Measurements from ENCODE around the gene OASL. TPM values are rescaled to one million over a fixed set of nuclear protein-coding genes. Genes with fewer than 3 reads are reported as not detected.

The OASL gene
- total RNA-seq, 2 donors from 2014 or later = 0.78 to 1.3 TPM

DNA sequence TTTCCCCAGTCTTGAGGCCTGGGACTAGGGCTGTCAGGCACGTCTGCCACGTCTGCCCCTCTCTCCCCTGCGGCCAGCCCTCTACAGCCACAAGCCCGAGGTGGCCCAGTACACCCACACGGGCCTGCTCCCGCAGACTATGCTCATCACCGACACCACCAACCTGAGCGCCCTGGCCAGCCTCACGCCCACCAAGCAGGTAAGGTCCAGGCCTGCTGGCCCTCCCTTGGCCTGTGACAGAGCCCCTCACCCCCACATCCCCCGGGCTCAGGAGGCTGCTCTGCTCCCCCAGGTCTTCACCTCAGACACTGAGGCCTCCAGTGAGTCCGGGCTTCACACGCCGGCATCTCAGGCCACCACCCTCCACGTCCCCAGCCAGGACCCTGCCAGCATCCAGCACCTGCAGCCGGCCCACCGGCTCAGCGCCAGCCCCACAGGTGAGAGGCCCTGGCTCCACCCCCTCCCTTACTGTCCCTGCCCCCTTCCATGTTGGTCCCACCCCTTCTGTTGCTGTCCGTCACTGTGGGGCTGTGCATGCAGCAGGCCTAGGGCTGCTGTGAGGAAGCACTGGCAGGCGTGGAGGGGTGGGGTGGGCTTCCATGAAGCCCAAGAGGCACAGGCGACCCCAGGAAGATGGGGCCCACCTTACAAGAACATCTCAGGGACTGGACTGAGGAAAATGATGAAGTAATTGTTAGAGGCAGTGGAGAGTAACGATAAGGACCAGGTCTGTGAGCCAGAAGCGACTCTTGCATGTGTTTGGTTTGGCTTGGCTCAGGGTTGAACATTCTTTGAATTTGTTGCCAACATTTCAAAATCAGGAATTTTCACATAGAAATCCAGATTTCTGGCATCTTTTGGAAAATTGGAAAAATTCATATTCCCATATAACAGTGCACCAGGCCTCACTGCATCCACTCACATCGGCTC lies 39.6 kb downstream of the OASL start:
- intact Hi-C loops (cut with DNase I) = loop anchor here (5.0 kb wide), 1 partner anchor 47 kb away; no protein-coding TSS in a partner anchor
- TF ChIP-seq, protein P1, sequence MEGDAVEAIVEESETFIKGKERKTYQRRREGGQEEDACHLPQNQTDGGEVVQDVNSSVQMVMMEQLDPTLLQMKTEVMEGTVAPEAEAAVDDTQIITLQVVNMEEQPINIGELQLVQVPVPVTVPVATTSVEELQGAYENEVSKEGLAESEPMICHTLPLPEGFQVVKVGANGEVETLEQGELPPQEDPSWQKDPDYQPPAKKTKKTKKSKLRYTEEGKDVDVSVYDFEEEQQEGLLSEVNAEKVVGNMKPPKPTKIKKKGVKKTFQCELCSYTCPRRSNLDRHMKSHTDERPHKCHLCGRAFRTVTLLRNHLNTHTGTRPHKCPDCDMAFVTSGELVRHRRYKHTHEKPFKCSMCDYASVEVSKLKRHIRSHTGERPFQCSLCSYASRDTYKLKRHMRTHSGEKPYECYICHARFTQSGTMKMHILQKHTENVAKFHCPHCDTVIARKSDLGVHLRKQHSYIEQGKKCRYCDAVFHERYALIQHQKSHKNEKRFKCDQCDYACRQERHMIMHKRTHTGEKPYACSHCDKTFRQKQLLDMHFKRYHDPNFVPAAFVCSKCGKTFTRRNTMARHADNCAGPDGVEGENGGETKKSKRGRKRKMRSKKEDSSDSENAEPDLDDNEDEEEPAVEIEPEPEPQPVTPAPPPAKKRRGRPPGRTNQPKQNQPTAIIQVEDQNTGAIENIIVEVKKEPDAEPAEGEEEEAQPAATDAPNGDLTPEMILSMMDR (IDR thresholded peaks at IDR 0.05) = no peak
- TF ChIP-seq POLR2A (IDR thresholded peaks at IDR 0.05) = no peak
- no peaks in the 10 kb centered on the region for H3K9me3 ChIP-seq
- peak; percentile 31 to 73 (median 46) for DNase-seq
- H3K4me1 ChIP-seq = peaks cover 15% of the 10 kb centered on the region
- H3K4me3 ChIP-seq = no peak overlapping the region
- peaks cover 5 to 19% of the 10 kb centered on the region in 2 donors for H3K36me3 ChIP-seq (replicated peaks in 1 of 2; ENCODE audit: insufficient read depth in 1 of 2, low read depth in 2 of 2)
- H3K27ac ChIP-seq = no peak overlapping the region
- peak; percentile 52 for ATAC-seq
- 45 to 47% methylated on average over 13 to 23 of the region's 23 CpGs for WGBS, 2 donors
- no peaks in the 10 kb centered on the region for H3K27me3 ChIP-seq

DNA sequence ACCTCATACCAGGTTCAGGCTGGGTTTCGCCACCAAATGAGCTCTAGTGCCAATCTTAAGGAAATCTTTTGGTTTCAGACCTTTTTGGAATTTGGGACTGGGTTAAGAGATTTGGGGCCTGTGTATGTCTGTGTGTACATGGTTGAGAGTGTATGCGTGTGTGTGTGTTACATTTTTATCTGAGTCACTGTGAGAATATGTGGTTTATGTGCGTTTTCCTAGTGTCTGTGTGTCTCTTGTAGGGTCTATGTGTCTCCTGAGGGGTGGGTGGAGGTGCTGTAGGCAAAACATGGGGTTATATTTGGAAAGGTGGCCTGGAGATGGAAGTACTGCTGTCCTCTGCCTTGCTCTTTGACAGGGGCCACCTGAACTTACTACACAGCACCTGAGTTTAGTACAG lies 40.6 kb downstream of the OASL start:
- ATAC-seq = no peak
- Histone ChIP-seq H3K9me3 (no peaks in the 10 kb centered on the region), H3K4me3 (no peak overlapping the region), H3K4me1 (peaks cover 15% of the 10 kb centered on the region), H3K27ac (no peak overlapping the region), H3K27me3 (no peaks in the 10 kb centered on the region), H3K36me3 (replicated peaks in 1 of 2; ENCODE audit: insufficient read depth in 1 of 2, low read depth in 2 of 2) (peaks cover 5 to 16% of the 10 kb centered on the region in 2 donors)
- no peak for DNase-seq
- TF ChIP-seq, protein P1 (IDR thresholded peaks at IDR 0.05) = no peak
- TF ChIP-seq POLR2A (IDR thresholded peaks at IDR 0.05) = no peak
- WGBS, 2 donors = 89 to 96% methylated on average over 3 of the region's 3 CpGs
- intact Hi-C loops (cut with DNase I) = no loop called here

DNA sequence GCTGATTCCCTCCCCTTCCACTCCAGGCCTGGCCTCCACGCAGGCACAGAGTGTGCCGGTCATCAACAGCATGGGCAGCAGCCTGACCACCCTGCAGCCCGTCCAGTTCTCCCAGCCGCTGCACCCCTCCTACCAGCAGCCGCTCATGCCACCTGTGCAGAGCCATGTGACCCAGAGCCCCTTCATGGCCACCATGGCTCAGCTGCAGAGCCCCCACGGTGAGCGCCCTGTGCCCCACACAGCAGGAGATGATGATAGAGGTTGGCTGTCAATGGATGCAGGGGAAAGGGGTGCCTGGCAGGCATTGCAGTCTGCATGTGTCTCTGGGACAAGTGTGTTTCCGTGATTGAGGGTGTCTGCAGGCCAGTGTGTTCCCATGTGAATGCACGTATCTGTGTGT lies 41.6 kb downstream of the OASL start:
- no peaks in the 10 kb centered on the region for H3K9me3 ChIP-seq
- TF ChIP-seq, protein P1 (IDR thresholded peaks at IDR 0.05) = no peak
- no peak for TF ChIP-seq POLR2A (IDR thresholded peaks at IDR 0.05)
- H3K36me3 ChIP-seq (replicated peaks in 1 of 2; ENCODE audit: insufficient read depth in 1 of 2, low read depth in 2 of 2) = peaks cover 5 to 16% of the 10 kb centered on the region in 2 donors
- intact Hi-C loops (cut with DNase I) = no loop called here
- no peaks in the 10 kb centered on the region for H3K27me3 ChIP-seq
- H3K27ac ChIP-seq = no peak overlapping the region
- H3K4me3 ChIP-seq = no peak overlapping the region
- WGBS, 2 donors = 85% methylated on average over 9 of the region's 9 CpGs; no CpG with 5 or more reads in 1 of the 2 donors
- peaks cover 15% of the 10 kb centered on the region for H3K4me1 ChIP-seq
- ATAC-seq (no peak), DNase-seq (no peak)

DNA sequence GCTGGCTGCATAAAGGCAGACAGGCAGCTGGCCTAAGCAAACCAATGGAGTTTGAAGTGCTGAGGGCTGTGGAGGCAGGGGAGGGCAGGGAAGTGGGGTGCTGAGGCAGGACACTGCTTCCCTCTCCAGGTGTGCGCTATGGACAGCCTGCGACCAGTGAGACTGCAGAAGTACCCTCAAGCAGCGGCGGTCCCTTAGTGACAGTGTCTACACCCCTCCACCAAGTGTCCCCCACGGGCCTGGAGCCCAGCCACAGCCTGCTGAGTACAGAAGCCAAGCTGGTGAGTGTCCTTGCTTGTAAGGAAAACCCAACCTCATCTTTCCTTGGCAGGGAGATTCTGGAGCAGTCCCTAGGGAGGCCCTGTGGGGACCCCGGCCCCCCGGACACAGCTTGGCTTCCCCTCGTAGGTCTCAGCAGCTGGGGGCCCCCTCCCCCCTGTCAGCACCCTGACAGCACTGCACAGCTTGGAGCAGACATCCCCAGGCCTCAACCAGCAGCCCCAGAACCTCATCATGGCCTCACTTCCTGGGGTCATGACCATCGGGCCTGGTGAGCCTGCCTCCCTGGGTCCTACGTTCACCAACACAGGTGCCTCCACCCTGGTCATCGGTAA lies 42.8 kb downstream of the OASL start:
- intact Hi-C loops (cut with DNase I) = no loop called here
- peaks cover 5 to 12% of the 10 kb centered on the region in 2 donors for H3K36me3 ChIP-seq (replicated peaks in 1 of 2; ENCODE audit: insufficient read depth in 1 of 2, low read depth in 2 of 2)
- TF ChIP-seq, protein P1 (IDR thresholded peaks at IDR 0.05) = no peak
- DNase-seq (no peak), ATAC-seq (no peak)
- no peaks in the 10 kb centered on the region for H3K9me3 ChIP-seq
- no peaks in the 10 kb centered on the region for H3K27me3 ChIP-seq
- H3K4me3 ChIP-seq = no peak overlapping the region
- WGBS, 2 donors = 91 to 100% methylated on average over 2 to 11 of the region's 11 CpGs
- peaks cover 15% of the 10 kb centered on the region for H3K4me1 ChIP-seq
- H3K27ac ChIP-seq = no peak overlapping the region

All from body of pancreas (tissue), 4 donors.